22Rv1 (cell line): ENCODE measurements around the gene ARHGEF40.

Experiments
- ZFX ChIP-seq: fragments of 450-650 bp; IDR thresholded peaks from 2 replicates; pipeline ENCODE4 v1.6.1; 2017; ENCODE audit warnings: antibody characterized with exemption, borderline replicate concordance
- TF ChIP-seq, protein P1 (sequence below): fragments of 450-650 bp; IDR thresholded peaks from 2 replicates; pipeline ENCODE4 v1.5.1; 2017; ENCODE audit warnings: mild to moderate bottlenecking

DNA sequence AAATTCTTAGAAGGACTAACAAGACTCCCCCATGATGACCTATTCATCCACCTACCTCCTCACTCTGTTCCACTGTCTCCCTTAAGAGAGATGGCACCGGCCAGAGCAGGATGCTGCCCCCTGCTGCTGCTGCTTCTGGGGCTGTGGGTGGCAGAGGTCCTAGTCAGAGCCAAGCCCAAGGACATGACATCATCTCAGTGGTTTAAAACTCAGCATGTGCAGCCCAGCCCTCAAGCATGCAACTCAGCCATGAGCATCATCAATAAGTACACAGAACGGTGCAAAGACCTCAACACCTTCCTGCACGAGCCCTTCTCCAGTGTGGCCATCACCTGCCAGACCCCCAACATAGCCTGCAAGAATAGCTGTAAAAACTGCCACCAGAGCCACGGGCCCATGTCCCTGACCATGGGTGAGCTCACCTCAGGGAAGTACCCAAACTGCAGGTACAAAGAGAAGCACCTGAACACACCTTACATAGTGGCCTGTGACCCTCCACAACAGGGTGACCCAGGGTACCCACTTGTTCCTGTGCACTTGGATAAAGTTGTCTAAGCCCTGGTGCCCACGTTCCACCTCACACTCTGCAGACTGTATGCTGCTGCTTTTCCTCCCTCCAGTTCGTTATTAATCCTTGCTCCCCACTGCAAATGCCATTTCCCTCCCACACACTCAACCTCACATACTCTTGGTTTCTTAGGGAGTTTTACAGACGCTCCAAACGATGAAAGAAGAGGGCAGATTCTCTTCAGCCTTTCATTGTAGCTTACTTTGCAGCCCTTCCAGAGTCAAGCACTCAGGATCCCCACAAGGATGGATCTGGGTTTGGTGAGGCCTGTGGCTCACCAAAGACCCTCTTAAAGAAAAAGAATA is 12.1 kb upstream of the ARHGEF40 start, which contains the start of gene RNASE8:
- TF ChIP-seq, protein P1, sequence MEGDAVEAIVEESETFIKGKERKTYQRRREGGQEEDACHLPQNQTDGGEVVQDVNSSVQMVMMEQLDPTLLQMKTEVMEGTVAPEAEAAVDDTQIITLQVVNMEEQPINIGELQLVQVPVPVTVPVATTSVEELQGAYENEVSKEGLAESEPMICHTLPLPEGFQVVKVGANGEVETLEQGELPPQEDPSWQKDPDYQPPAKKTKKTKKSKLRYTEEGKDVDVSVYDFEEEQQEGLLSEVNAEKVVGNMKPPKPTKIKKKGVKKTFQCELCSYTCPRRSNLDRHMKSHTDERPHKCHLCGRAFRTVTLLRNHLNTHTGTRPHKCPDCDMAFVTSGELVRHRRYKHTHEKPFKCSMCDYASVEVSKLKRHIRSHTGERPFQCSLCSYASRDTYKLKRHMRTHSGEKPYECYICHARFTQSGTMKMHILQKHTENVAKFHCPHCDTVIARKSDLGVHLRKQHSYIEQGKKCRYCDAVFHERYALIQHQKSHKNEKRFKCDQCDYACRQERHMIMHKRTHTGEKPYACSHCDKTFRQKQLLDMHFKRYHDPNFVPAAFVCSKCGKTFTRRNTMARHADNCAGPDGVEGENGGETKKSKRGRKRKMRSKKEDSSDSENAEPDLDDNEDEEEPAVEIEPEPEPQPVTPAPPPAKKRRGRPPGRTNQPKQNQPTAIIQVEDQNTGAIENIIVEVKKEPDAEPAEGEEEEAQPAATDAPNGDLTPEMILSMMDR: no peak
- no peak for TF ChIP-seq ZFX
